Astrocyte (in vitro differentiated cells and primary cell): ENCODE data around the gene DCP2.

Experiments used
- CTCF ChIP-seq: IDR thresholded peaks from 2 replicates; pipeline ENCODE4 v1.5.1; 2011; ENCODE audit warnings: low read depth, mild to moderate bottlenecking, inconsistent platforms, low read length, moderate library complexity; ENCODE audit not compliant: insufficient read depth
- EZH2 ChIP-seq: IDR thresholded peaks from 2 replicates; pipeline ENCODE4 v1.6.1; 2012; ENCODE audit warnings: mild to moderate bottlenecking, low read length, inconsistent platforms; ENCODE audit not compliant: insufficient read depth

- no peak for TF ChIP-seq CTCF
- TF ChIP-seq EZH2, result no peak
Measured at GRCh38 chr5:113003763-113004162, 27.2 kb downstream of the DCP2 start.
